Stimulated activated CD4-positive, alpha-beta T cell treated with anti-CD3 and anti-CD28 coated beads, TNF-alpha, amount 100 ng/mL, for 4 hours (primary cell): ENCODE results near the gene PTPRN2.

Experiments used
- DNase-seq, 3 experiments: peaks; one replicate each; pipeline ENCODE4 v3.0.0-alpha.2; 2020; ENCODE audit warnings: low read depth in 3 of 3

The PTPRN2 gene

DNA sequence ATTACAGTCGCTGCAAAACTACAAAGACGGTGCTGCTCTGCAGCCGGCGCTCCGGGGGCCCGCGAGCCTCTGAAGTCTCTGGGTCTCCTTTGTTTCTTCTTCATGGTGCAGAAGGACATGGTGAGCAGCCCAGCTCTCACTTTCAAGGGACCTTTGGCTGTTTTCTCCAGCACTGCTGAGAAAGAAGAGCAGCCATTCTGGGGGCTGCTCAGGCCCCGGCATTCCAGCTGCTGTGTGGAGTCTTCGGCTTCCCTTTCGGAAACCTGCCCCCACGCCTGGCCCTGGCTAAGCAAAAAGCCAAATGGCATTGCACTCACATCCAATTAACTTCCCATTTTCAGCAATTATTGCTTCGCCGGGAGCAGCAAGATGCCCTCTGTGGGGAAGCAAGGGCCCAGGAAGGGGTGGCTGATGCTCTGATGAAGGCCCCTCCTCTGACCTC lies 555.7 kb downstream of the PTPRN2 start:
- no peak for DNase-seq

DNA sequence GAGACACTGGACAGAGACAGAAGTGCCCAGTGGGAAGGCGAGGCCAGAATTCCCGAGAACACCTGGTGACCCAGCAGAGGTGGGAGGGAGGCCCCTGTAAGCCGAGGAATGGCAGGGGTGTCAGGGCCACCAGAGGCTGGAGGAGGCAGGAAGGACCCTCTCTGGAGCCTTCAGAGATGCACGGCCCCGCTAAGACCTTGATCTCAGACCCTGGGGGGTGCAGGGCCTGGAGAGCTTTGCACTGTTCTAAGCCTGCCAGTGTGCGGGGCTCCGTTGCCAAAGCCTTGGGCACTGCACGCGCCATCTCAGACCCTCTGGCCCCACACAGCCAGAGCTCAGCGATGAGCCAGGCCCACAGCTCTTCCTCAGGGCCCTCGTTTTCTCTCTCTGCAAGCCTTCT lies 557.1 kb downstream of the PTPRN2 start:
- no peak for DNase-seq

DNA sequence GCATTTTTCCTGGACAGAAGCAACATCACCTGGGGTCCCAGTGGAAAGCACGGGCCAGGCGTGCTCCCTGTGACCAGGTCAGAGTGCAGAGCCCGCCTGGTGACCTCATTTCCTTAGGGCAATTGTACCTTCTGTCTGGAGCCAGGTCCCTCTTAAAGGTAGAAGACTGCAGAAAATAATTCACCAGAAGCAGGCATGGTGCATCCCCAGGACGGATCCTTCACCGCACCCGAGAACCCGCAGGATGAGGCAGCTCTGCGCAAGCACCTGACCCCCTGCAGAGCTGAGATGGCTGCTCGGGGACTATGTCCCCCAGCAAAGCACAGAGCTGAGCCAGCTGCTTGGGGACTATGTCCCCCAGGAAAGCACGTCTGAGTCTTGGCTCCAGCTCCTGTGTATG lies 557.6 kb downstream of the PTPRN2 start:
- no peak for DNase-seq

DNA sequence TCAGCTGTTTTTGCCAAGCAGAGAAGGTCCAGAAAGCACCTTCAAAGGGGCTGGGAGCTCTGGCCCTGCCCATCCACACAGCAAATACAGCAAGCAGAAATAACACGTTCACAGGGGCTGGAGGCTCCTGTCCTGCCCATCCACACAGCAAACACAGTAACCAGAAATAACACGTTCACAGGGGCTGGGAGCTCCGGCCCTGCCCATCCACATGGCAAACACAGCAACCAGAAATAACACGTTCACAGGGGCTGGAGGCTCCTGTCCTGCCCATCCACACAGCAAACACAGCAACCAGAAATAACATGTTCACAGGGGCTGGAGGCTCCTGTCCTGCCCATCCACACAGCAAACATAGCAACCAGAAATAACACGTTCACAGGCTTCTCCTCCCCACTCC lies 558.1 kb downstream of the PTPRN2 start:
- no peak for DNase-seq

DNA sequence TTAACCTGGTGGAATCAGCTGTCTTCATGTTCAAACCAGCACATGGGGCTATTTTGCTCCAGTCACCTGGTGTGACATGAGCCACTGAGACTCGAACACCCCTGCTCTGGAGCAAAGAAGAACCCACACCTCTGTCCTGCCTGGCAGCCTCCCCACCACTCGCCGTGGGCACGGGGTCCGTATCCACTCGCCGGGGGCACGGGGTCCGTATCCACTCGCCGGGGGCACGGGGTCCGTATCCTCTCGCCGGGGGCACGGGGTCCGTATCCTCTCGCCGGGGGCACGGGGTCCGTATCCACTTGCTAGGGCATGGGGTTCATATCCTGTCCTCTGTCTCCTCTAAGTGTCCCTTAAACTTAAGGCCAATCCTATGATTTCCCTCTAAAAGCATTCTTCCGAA lies 558.7 kb downstream of the PTPRN2 start:
- no peak for DNase-seq

DNA sequence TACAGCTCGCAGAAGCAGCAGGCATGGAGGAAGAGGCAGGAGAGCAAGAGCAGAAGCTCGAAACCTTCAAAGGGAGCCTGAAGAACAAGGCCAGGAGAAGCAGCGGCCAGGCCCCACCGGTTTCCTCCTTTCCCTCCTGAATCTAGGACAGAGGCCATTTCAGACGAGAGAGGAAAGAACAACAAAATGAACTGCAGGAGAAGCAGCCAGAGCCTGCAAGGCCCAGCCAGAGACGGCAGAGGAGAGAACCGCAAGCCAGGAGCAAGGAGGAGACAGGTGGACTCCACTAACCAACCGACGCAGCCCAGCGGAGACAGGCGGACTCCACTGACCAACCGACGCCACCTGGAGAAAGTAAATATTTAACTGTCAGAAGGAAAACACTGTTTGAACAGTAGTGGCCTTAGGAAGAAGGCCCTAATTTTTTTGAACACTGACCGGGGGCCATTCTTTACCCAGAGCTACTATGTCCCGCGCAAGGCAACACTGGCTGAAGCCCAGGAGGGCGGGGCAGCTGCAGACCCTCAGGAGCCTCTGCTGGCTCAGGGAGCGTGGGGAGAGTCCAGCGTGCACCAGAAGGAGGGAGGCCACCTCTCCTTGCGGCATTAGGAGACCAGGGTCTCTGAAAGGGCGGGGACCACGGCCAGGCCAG lies 559.2 kb downstream of the PTPRN2 start:
- no peak for DNase-seq

DNA sequence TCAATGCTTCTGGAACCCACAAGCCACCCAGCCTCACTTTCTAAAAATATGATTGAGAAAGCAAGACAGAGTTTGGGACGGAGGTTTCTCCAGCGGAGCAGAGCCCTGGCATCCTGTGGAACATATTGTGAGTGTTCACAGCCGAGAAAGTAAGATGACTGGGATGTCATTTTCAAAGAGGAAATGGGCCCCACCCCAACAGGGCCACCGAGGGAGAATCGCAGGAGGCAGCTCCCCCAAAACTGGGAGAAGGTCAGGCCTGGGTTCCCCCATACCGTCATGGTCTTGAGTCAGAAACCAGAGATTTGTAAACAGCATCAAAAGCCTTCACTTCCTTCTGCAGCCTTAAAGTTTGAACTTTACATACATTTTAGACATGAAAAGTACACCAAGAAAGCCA lies 560.0 kb downstream of the PTPRN2 start:
- no peak for DNase-seq

DNA sequence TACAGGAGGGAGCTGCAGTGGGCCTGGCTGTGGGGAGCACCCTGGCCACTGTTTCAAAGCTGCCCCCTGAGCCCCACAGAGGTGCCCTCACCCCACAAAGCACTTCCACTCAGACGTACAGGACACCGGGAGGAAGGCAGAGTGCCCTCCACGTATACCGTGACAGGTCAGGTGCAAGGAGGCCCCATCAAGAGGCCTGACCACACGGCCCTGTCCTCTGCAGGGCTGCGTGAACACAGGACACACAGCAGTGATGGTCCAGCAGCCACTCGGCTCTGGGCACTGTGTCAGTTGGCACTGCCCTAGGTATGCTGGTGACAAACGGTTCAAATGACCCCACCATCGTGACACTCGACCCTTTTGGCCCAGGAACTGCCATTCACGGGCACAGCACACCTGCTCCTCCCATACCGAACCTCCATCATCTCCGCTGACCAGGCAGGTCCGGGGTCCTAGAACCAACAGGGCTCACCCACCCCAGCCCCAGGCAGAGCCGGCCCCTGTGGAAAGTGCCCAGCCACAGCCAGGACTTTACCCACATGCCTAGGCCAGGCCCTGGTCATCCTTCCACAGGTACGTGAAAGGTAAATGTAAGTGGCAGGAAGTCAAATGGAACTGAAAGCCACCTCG lies 560.9 kb downstream of the PTPRN2 start:
- DNase-seq = no peak

DNA sequence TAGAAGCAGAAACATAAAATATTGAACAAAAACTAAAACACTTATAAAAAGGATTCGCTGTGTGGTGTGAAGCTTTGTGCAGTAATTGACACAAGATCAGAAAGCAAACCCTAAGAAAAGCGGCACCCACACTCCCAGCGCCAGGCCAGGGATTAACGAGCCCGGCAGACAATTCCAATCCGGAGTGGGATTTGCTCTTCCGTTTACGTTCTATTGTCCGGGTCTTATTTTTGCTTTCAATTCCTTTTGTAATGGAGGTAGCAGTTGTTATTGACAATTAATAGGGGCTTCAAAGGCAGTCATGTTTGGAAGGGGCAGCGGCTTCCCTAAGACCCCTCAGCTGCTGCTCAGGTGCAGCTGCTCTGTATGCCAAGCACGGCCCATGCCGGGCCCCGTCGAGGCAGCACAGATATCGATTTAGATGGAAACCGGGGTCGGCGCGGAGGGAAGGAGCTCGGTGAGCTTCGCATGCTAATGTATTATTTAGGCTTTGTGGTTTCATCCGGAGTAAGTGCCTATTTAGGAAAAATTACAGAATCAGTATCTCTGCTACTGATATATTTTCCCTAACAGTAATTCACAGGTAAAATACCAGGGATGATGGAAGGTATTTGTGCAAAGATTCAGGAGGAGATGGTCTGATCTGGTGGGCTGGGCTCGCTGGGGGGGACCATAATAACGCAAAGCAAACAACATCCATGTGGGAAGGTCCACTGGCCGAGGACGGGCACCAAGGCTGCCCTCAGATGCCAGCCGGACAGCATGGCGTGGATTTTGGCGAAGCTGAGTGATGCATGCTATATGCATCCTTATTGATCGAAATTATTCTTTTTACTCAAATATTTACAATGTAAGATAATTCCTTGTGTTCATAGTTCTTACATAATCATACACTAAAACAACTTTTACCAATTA lies 561.7 kb downstream of the PTPRN2 start:
- no peak for DNase-seq

DNA sequence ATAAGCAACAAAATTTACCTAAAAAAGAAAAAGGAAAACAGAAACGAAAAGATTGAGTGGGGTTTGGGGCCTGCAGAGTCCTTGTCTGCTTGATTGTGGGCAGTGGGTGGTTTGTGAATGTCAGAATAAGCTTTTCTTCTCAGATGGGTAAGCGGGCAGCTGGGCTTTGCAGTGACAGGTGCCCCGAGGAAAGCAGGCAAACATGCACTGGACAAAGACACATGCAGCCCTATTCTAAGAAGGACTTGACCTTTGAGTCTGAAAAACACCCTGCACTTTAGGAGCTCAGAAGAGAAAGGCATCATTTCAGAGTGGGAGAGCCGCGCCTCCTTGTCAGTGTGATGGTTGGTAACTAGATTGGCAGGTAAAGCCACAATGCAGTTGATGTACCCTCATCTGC lies 562.7 kb downstream of the PTPRN2 start:
- no peak for DNase-seq

DNA sequence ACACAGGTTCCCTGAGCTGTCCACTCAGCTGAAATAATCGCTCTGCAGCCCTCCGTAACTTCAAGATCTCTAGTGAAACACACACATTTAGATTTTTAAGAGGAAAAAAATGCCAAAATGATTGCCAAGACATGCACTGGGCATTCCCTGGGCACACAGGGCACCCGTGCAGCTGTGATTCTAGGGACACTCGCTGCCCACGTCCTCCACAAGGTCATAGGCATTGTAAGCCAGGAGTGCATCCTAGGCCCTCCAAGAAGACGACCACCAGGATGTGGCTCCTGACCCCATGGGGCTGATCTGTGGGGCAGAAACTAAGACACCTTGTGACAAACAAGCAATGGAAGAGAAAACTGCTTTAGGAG lies 563.3 kb downstream of the PTPRN2 start:
- no peak for DNase-seq

DNA sequence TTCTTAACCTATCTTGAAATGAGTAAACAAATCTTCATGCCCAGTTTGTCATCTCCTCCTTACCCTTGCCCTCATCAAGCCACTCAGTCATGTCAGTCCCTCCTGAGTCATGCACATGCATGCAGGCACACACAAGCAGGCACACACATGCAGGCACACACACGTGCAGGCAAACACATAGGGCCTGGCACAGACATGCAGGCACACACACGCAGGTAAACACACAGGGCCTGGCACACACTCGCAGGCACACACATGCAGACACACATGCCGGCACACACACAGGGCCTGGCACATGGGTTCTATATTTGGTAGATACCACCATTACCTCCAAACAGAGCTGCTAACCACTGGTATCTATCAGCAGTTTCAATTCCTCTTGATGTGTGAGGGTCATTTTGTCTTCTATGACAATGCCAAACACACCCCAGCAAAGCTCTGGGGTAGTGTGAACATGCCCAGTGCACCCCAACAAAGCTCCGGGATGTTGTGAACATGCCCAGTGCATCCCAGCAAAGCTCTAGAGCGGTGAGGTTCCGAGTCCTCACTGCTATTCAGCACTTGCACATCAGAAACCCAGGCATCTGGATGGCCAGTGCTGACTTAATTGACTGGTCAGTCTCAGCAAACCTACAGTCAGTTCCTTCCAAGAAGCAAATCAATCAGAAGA lies 563.8 kb downstream of the PTPRN2 start:
- no peak for DNase-seq

DNA sequence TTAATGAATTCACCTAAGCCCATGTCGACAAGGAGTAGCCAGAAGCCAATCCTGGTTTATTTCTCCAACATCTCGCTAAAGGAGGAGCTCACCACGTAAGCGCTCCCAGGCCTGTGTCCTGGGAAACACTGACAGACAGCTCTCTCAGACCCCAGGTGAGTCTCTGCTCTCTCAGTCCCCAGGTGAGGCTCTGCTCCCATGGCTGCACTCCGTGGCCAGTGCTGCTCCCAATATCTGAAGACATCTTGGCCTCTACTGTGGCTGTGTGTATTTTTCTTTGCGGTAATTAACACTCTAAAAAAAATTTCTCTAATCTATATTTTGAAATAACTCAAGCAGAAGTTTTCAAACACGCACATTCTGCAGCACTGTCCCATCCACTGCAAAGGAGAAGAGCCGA lies 564.5 kb downstream of the PTPRN2 start:
- no peak for DNase-seq

DNA sequence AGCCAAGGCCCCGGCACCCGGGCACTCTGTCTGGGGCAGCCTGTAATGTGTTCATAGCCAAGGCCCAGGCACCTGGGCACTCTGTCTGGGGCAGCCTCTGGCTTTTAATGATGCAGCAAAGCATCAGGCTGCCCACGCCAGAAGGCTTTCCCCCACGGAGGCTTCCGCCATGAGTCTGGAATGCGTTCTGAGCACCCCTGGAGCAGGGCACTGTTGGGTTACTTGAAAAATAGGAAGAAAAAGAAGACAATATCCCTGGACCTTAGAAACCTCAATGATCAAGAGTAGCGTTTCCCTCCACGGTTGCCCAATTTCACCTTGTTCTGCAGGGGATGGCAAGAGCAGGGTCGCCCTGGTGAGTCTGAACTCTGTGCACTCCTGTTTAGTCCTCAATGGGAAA lies 565.0 kb downstream of the PTPRN2 start:
- DNase-seq = no peak

DNA sequence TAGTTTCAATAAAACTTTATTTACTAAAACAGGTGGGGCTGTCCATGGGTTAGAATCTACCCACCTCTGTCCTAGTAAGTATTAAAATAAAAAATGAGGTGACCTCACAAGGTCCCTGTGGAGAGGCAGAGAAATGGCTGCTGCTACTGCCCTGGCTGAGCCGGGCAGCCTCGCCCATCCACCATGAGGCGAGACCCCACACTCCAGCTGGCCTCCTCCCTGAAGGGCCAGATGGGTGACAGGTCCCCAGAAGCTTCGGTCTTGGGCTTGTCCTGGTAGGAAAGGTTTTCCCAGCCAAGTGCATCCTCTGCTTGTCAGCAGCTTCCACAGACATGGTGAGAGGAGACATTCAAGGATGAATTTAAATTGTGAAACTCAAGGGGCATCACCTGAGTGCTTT lies 565.8 kb downstream of the PTPRN2 start:
- DNase-seq = no peak

DNA sequence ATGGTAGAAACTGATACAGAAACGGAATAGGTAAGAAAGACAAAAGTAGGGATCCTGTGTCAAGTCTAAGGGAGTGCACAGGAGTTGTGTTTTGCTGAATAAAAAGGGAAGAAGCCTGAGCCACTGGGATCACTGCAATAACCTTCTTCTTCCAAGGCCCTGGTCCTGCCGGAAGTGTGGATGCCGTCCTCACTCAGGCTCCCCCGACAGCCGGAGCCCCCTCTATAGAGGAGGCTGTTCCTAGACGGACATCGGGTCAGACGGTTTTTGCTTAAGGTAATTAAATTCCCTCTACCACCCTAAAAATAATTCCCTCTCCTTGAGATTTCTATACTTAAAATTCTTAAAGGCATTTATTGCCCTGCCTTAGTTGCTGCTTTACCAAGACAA lies 566.9 kb downstream of the PTPRN2 start:
- DNase-seq = no peak

DNA sequence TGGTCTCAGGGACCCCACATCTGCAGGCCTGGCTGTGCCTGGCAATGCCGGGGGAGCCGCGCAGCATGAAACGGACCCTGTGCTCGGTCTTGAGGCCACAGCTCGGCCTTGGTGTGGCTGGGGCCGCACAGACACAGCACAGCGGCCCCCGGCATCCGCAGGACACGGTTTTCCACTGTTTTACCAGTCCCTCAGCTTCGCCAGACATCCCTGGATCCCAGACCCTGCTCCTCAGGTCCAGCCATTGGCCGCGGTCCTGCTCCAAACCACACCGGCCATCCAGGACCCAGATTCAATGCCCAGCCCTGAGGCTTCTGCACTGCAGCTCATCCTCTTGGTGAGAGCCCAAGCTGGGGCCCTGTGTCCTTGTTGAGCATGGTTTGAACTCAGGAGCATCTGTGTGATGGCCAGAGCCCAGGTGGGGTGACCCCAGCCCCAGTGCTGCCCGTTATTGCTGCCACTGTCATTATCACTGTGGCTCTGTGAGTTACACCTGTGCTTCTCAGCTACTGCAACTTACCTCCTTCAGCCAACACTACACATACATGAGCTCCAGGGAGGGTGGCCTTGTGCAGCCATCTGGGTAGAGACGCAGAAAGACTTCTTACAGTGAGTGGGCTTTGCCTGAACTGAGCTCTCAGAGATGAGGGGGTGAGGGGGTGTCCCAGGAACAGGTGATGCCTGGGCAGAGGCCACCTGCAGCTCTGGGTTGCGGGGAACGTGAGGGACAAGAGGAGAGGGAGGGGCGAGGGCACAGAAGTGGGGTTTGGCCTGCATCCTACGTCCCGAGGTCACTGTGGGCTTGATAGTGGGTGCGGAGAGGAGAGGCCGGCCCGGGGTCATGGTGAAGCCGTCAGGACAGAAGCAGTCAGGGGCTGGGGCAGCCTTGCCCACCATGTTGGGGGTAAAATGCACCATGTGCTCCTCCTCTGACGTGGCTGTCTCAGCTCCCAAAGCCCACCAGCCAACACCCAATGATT lies 567.6 kb downstream of the PTPRN2 start:
- no peak for DNase-seq

DNA sequence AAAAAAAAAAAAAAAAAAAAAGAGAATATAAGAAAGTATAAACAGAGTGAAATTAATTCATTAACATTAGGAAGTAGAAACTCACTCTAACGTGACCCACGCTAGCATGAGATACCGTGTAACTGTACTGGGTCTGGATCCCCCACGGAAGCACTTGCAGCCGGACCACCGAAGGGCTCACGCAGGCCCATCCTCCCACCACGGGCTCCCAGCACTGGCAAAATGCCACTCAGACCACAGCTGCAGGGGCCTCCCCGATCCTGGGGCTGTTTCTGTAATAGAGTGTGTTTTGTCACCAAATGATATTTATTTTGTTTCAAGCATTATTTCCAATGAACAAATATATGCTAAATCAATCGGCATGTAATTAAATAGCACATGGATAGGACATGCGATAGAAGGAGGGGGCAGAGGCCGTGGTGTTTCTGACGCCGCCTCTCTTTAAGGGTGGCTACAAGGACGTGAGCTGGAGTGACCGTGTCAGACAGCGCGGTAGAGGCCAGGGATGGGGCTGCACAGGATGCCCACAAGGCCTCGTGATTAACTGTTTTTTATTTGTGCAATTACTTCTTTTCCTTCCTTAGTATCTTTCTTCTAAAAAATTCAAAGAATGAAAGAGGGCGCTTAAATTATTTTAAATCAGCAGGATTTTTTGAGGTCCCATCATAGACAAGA lies 568.5 kb downstream of the PTPRN2 start:
- no peak for DNase-seq

DNA sequence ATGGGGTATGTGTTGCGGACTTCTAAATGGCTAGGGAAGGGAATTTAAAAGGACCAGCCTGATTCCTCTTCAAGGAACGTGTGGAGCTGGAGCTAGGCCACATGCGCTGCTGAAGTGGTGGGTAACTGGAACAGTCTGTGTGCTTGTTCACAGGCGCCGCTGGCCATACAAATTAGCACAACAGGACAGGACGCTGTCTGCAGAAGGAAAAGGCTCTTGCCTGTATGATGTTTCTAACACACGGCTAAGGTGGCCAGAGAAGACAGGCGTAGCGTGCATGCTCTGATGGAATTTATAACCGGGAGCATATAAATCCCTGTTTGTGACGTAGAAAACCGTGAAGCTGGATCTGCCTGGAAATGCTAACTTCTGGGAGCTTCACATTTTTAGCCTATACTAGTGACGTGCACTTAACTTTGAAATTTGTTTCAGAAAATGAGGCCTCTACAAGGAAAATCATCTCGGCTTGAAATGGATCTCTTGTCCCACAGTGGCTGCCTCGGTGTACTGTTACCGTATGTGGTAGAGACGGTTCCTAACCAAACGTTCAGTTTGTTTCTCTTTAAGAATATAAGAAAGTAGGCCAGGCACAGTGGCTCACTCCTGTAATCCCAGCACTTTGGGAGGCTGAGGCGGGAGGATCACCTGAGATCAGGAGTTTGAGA lies 569.4 kb downstream of the PTPRN2 start:
- no peak for DNase-seq
